ENCODE data around the gene PLCB1. TPM values are rescaled to one million over a fixed set of nuclear protein-coding genes. Genes with fewer than 3 reads are reported as not detected.

Gene PLCB1
- total and polyA plus RNA-seq, 2 donors (not counting 3 experiments of a cell fraction or from before 2014, with no cell fraction given): 10.2 to 53.4 TPM

- Histone ChIP-seq H3K27me3 (ENCODE audit: control insufficient read depth in 2 of 2, insufficient read depth in 2 of 2, low read length in 2 of 2) (no peaks in the 10 kb centered on the region), H3K36me3 (ENCODE audit: control insufficient read depth in 2 of 2, extremely low read depth in 1 of 2, insufficient read depth in 2 of 2, low read length in 2 of 2) (peaks cover 0 to 2% of the 10 kb centered on the region in 2 experiments), H3K9ac (replicated peaks; ENCODE audit: extremely low read depth, insufficient read depth, low read length) (peak overlapping the region; percentile 18), H2AFZ (ENCODE audit: low read depth, low read length) (peak overlapping the region; percentile 58), H3K27ac (ENCODE audit: insufficient read depth, low read depth, low read length) (peak overlapping the region; percentile 68), H3K9me1 (replicated peaks; ENCODE audit: control insufficient read depth, extremely low read depth, insufficient read depth, low read length) (no peaks in the 10 kb centered on the region), H3K4me3 (replicated peaks in 1 of 3; ENCODE audit: insufficient read depth in 1 of 3, low read depth in 1 of 3, low read length in 3 of 3) (no peak overlapping the region), H3K4me2 (ENCODE audit: insufficient read depth, low read length) (peak overlapping the region; percentile 40), H3K9me3 (replicated peaks; ENCODE audit: control insufficient read depth, insufficient read depth, low read length) (no peaks in the 10 kb centered on the region), H3K4me1 (ENCODE audit: control insufficient read depth, extremely low read depth, insufficient read depth, low read length) (peaks cover 21% of the 10 kb centered on the region), H4K20me1 (replicated peaks; ENCODE audit: control insufficient read depth, extremely low read depth, insufficient read depth, low read length) (no peaks in the 10 kb centered on the region), H3K79me2 (ENCODE audit: control insufficient read depth, insufficient read depth, low read length) (peaks cover 2% of the 10 kb centered on the region)
- intact Hi-C loops (cut with micrococcal nuclease) (no loop called here), dilution Hi-C loops (cut with MboI; ENCODE audit: extremely low pct_ligation_motif_present, low sequenced_read_pairs) (no loop called here)
- ChIA-PET POLR2A (no interaction called here), CTCF (interaction anchor here (0.7 to 1.3 kb wide), 5 partner anchors 9 to 93 kb away, joined by 3 to 4 read pairs (median 4); no protein-coding TSS in a partner anchor)
- peak; percentile 26 for TF ChIP-seq FOS (IDR thresholded peaks at IDR 0.05; ENCODE audit: borderline replicate concordance, insufficient read depth, low read length)
- peak; percentile 7 for TF ChIP-seq JUN (IDR thresholded peaks at IDR 0.05; ENCODE audit: borderline replicate concordance, insufficient read depth, insufficient read length, low read depth)
- TF ChIP-seq POLR2AphosphoS5 (IDR thresholded peaks at IDR 0.05; ENCODE audit: insufficient read depth, low read depth, low read length): no peak
- TF ChIP-seq GATA2 (IDR thresholded peaks at IDR 0.05; ENCODE audit: insufficient read depth, insufficient read length, low read depth, low read length): no peak
- FAIRE-seq: peak; percentile 90
- no TSS peak for BruUV-seq (replicated peaks)
- peak; percentile 59 for DNase-seq (ENCODE audit: low read depth, low spot score)
These were observed 29.4 kb downstream of the PLCB1 start for GRCh38 chr20:8161264-8162071.

DNA sequence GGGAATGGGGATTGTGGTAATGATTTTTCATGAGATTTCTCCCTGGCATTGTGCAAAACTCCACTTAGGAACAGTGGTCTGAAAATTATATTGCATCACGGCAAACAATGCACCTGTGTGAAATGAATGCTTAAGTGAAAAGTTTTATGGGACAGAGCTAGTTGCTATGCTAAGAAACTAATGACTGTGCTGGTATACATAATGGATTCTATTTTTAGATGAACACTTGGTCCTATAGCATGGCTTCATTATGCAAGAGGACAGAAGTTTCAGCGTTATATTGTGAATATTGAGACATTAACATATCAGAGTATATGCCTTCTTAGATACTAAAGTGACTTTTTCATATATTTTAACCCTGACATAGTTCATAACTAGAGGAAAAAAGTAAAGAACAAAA is 30.5 kb downstream of the PLCB1 start:
- H3K27me3 ChIP-seq (ENCODE audit: control insufficient read depth in 2 of 2, insufficient read depth in 2 of 2, low read length in 2 of 2): no peaks in the 10 kb centered on the region
- peaks cover 11% of the 10 kb centered on the region for H3K4me1 ChIP-seq (ENCODE audit: control insufficient read depth, extremely low read depth, insufficient read depth, low read length)
- no peak for TF ChIP-seq MYC (IDR thresholded peaks at IDR 0.05; ENCODE audit: low read depth, low read length)
- TF ChIP-seq JUN (IDR thresholded peaks at IDR 0.05; ENCODE audit: borderline replicate concordance, insufficient read depth, insufficient read length, low read depth): no peak
- TF ChIP-seq GATA2 (IDR thresholded peaks at IDR 0.05; ENCODE audit: insufficient read depth, insufficient read length, low read depth, low read length): no peak
- TF ChIP-seq EZH2 (IDR thresholded peaks at IDR 0.05; ENCODE audit: borderline replicate concordance, low read depth, low read length, severe bottlenecking): no peak
- no peaks in the 10 kb centered on the region for H3K9me1 ChIP-seq (replicated peaks; ENCODE audit: control insufficient read depth, extremely low read depth, insufficient read depth, low read length)
- H3K9ac ChIP-seq (replicated peaks; ENCODE audit: extremely low read depth, insufficient read depth, low read length): no peak overlapping the region
- no peak overlapping the region for H3K4me3 ChIP-seq (replicated peaks in 1 of 3; ENCODE audit: insufficient read depth in 1 of 3, low read depth in 1 of 3, low read length in 3 of 3)
- peaks cover 2% of the 10 kb centered on the region for H3K79me2 ChIP-seq (ENCODE audit: control insufficient read depth, insufficient read depth, low read length)
- H2AFZ ChIP-seq (ENCODE audit: low read depth, low read length): no peak overlapping the region
- no TSS peak for BruUV-seq (replicated peaks)
- H3K36me3 ChIP-seq (ENCODE audit: control insufficient read depth in 2 of 2, extremely low read depth in 1 of 2, insufficient read depth in 2 of 2, low read length in 2 of 2): peaks cover 0 to 2% of the 10 kb centered on the region in 2 experiments
- H3K27ac ChIP-seq (ENCODE audit: insufficient read depth, low read depth, low read length): no peak overlapping the region
- CTCF ChIA-PET: interaction anchor here (1.1 to 1.3 kb wide), 3 partner anchors 9 to 11 kb away, joined by 3 to 4 read pairs (median 4); no protein-coding TSS in a partner anchor
- dilution Hi-C loops (cut with MboI; ENCODE audit: extremely low pct_ligation_motif_present, low sequenced_read_pairs): no loop called here
- POLR2A ChIA-PET: no interaction called here
- no peaks in the 10 kb centered on the region for H4K20me1 ChIP-seq (replicated peaks; ENCODE audit: control insufficient read depth, extremely low read depth, insufficient read depth, low read length)
- DNase-seq (ENCODE audit: low read depth, low spot score) (no peak), FAIRE-seq (no peak)
- no peak overlapping the region for H3K4me2 ChIP-seq (ENCODE audit: insufficient read depth, low read length)
- intact Hi-C loops (cut with micrococcal nuclease): no loop called here
- H3K9me3 ChIP-seq (replicated peaks; ENCODE audit: control insufficient read depth, insufficient read depth, low read length): no peaks in the 10 kb centered on the region
